Right lobe of liver (tissue), 4 donors: ENCODE measurements around the gene LMBRD2.

Source experiments
- CTCF ChIP-seq, 4 donors: fragments of 200-600 bp in 3 of 4; fragments of 450-650 bp in 1 of 4; IDR thresholded peaks; one replicate each; pipeline versions ENCODE4 v1.5.1 to v1.8.0; 2016 to 2022; ENCODE audit warnings: antibody characterized with exemption in 4 of 4, mild to moderate bottlenecking in 2 of 4
- POLR2A ChIP-seq: fragments of 450-650 bp; IDR thresholded peaks from one replicate; pipeline ENCODE4 v1.6.1; 2017; ENCODE audit warnings: antibody characterized with exemption, mild to moderate bottlenecking
- donor health status: DM: no; HTN: no; CAD: no.
- donor health status: DM: no; HTN: no; CAD: no.
- donor health status: DM: no; HTN: yes; CAD: no.

GRCh38 chr5:36111238-36111637, 40.4 kb downstream of the LMBRD2 start:
- TF ChIP-seq CTCF (IDR thresholded peaks at IDR 0.05) (no peak), POLR2A (no peak)
